Measurements from ENCODE around the gene SIPA1L2. TPM values are rescaled to one million over a fixed set of nuclear protein-coding genes. Genes with fewer than 3 reads are reported as not detected.

SIPA1L2 gene
- total and polyA plus RNA-seq, 2 of the 4 experiments (the other 2 are of a cell fraction), result 7.1 to 13.4 TPM

DNA sequence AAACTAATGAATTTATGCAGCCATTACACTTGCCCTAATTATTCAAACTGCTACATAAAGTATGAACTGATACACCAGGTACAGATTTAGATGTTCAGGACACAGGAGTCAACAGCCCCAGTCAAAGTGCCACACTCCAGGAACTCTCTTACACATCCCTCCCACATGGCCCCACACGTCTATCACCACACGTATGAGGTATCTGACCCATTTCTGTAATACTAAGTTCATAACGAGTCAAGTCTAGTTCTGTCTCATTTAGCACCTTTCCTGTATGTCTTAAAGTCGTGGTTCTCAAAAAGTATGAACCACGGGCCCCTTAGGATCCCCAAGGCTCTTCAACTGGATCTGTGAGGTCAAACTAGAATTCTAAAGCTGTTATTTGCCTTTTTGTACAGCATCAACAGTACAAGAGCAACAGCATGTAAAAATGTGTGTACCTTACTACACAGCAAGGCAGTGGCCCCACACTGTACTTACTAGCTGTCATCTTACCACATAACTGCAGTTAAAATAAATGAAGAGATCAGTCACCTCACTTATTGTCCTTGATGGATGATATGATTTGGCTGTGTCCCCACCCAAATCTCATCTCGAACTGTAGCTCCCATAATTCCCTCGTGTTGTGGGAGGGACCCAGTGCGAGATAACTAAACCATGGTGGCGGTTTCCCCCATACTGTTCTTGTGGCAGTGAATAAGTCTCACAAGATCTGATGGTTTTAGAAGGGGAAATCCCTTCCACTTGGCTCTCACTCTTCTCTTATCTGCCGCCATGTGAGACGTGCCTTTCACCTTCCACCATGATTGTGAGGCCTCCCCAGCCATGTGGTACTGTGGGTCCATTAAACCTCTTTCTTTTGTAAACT is 42.6 kb downstream of the SIPA1L2 start:
- dilution Hi-C loops (cut with HindIII; ENCODE audit: low sequenced_read_pairs, unreplicated experiment), result no loop called here
- H2AFZ ChIP-seq (replicated peaks; ENCODE audit: low read length, poor library complexity), result no peak overlapping the region
- no peak overlapping the region for H4K8ac ChIP-seq (ENCODE audit: low read depth in 2 of 2, low read length in 2 of 2)
- no peaks in the 10 kb centered on the region for H3K36me3 ChIP-seq (ENCODE audit: control insufficient read depth, insufficient read depth, low read length)
- no peak overlapping the region for H2AK9ac ChIP-seq (replicated peaks; ENCODE audit: low read depth, low read length, poor library complexity)
- no TSS peak for BruUV-seq (replicated peaks)
- no peak overlapping the region for H2BK15ac ChIP-seq (ENCODE audit: low read depth, low read length)
- no peaks in the 10 kb centered on the region; the same call in 1 of the 2 replicates for H3K9me1 ChIP-seq (ENCODE audit: insufficient read depth, low read length)
- H4K5ac ChIP-seq (ENCODE audit: low read depth, low read length), result no peak overlapping the region
- no peak overlapping the region for H3K27ac ChIP-seq (ENCODE audit: insufficient read depth, low read length)
- H2BK20ac ChIP-seq (ENCODE audit: low read depth, low read length), result no peak overlapping the region
- H3K27me3 ChIP-seq (ENCODE audit: control insufficient read depth, insufficient read depth, low read length), result no peaks in the 10 kb centered on the region
- H2BK120ac ChIP-seq (ENCODE audit: low read depth, low read length), result no peak overlapping the region
- no peak overlapping the region for H3K4me3 ChIP-seq (ENCODE audit: insufficient read depth, low read depth, low read length)
- no peak overlapping the region for H2AK5ac ChIP-seq (ENCODE audit: low read depth, low read length)
- no peak overlapping the region for H3K4ac ChIP-seq (ENCODE audit: low read depth, low read length)
- ChIA-PET CTCF (no interaction called here), POLR2A (ENCODE audit: unreplicated experiment) (no interaction called here)
- DNase-seq (no peak), ATAC-seq (ENCODE audit: low read depth) (no peak)
- no peak overlapping the region for H3K18ac ChIP-seq (ENCODE audit: low read depth, low read length)
- H4K91ac ChIP-seq (ENCODE audit: insufficient read depth, low read depth, low read length), result no peak overlapping the region
- H3K4me2 ChIP-seq (ENCODE audit: low read depth, low read length), result no peak overlapping the region
- 90% methylated on average over 4 of the region's 11 CpGs; no CpG with 5 or more reads in 1 of the 2 experiments for WGBS, 2 experiments (ENCODE audit: extremely low coverage in 2 of 2, insufficient read length in 1 of 2)
- intact Hi-C loops (cut with micrococcal nuclease), result no loop called here
- H3K23ac ChIP-seq (ENCODE audit: low read depth, low read length), result no peak overlapping the region
- peaks cover 0 to 9% of the 10 kb centered on the region in 2 experiments; a peak in 2 of 4 replicates for H3K79me1 ChIP-seq (ENCODE audit: low read depth in 1 of 2, low read length in 2 of 2)
- no peak overlapping the region for H3K56ac ChIP-seq (ENCODE audit: extremely low read depth, insufficient read depth, low read length)
- H3K9ac ChIP-seq (ENCODE audit: low read depth, low read length), result no peak overlapping the region
- no peaks in the 10 kb centered on the region; the same call in 1 of the 2 replicates for H4K20me1 ChIP-seq (ENCODE audit: insufficient read depth, low read length)
- peaks cover 2% of the 10 kb centered on the region; the same call in 1 of the 2 replicates for H3K4me1 ChIP-seq (ENCODE audit: control insufficient read depth, insufficient read depth, low read length)
- no peak overlapping the region for H3K14ac ChIP-seq (replicated peaks; ENCODE audit: low read depth, low read length)
- no peak overlapping the region for H2BK5ac ChIP-seq (ENCODE audit: low read depth, low read length, poor library complexity, severe bottlenecking)
- no peaks in the 10 kb centered on the region for H3K9me3 ChIP-seq (ENCODE audit: control insufficient read depth, insufficient read depth, low read length)
- in situ Hi-C loops (cut with MboI; ENCODE audit: low sequenced_read_pairs), result no loop called here
- TF ChIP-seq SMC3 (IDR thresholded peaks at IDR 0.05; ENCODE audit: low read depth, low read length) (no peak), MXI1 (IDR thresholded peaks at IDR 0.05; ENCODE audit: borderline replicate concordance, low read depth, low read length) (no peak), RFX5 (IDR thresholded peaks at IDR 0.05; ENCODE audit: low read depth, low read length) (no peak), RAD21 (IDR thresholded peaks at IDR 0.05; ENCODE audit: low read length) (no peak), MAFK (IDR thresholded peaks at IDR 0.05; ENCODE audit: low read depth, low read length) (no peak), BHLHE40 (IDR thresholded peaks at IDR 0.05; ENCODE audit: low read depth, low read length) (no peak), NFE2L2 (IDR thresholded peaks at IDR 0.05; ENCODE audit: low read depth, low read length) (no peak), CHD1 (IDR thresholded peaks at IDR 0.05; ENCODE audit: low read depth, low read length) (no peak), CTCF (conservative IDR thresholded peaks at IDR 0.05; ENCODE audit: low read depth, low read length) (no peak), POLR2A (IDR thresholded peaks at IDR 0.05; ENCODE audit: low read depth, low read length) (no peak), RCOR1 (IDR thresholded peaks at IDR 0.05; ENCODE audit: insufficient replicate concordance, low read length) (no peak), MAZ (IDR thresholded peaks at IDR 0.05; ENCODE audit: borderline replicate concordance, low read depth, low read length) (no peak), FOS (IDR thresholded peaks at IDR 0.05; ENCODE audit: low read depth, low read length) (no peak), CEBPB (IDR thresholded peaks at IDR 0.05; ENCODE audit: low read depth, low read length) (no peak), USF2 (IDR thresholded peaks at IDR 0.05; ENCODE audit: low read depth, low read length) (no peak)

Measured in IMR-90 (cell line).